Keratinocyte (primary cell): Measurements from ENCODE around the gene ACTL6A.

Source experiments
- EZH2 ChIP-seq: IDR thresholded peaks from one replicate; pipeline ENCODE4 v1.6.1; 2012; ENCODE audit warnings: inconsistent platforms, mild to moderate bottlenecking, low read length, moderate library complexity
- TF ChIP-seq, protein P1 (sequence below), 3 experiments: IDR thresholded peaks in 1 of 3; conservative IDR thresholded peaks in 1 of 3; optimal IDR thresholded peaks in 1 of 3; 2 replicates in 2 of 3; 3 replicates in 1 of 3; pipeline versions ENCODE3 to v1.5.1; 2011; ENCODE audit warnings: low read length in 3 of 3, mild to moderate bottlenecking in 3 of 3, moderate library complexity in 2 of 3, control low read depth in 1 of 3, inconsistent platforms in 1 of 3; ENCODE audit not compliant: insufficient read depth in 2 of 3; ENCODE audit errors: extremely low read depth in 1 of 3

DNA sequence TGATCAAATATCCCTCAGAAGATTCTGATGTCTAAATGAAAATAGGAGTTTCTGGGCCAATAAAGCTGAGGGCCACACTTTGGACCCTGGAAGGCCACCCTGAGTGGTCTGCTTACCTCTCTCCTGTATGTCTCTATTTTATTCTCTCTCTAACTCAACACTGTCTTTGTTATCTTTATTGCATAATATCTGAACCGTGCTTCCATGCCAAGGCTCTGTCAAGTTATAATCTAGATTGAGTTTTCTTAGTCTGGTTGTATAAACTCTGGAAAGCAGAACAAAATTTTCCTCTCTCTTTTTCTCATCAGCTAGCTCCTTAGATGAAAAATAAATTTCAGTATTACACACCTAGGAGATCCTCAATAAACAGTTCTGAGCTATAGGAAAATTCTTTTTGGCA lies 36.2 kb upstream of the ACTL6A start:
- TF ChIP-seq, protein P1, sequence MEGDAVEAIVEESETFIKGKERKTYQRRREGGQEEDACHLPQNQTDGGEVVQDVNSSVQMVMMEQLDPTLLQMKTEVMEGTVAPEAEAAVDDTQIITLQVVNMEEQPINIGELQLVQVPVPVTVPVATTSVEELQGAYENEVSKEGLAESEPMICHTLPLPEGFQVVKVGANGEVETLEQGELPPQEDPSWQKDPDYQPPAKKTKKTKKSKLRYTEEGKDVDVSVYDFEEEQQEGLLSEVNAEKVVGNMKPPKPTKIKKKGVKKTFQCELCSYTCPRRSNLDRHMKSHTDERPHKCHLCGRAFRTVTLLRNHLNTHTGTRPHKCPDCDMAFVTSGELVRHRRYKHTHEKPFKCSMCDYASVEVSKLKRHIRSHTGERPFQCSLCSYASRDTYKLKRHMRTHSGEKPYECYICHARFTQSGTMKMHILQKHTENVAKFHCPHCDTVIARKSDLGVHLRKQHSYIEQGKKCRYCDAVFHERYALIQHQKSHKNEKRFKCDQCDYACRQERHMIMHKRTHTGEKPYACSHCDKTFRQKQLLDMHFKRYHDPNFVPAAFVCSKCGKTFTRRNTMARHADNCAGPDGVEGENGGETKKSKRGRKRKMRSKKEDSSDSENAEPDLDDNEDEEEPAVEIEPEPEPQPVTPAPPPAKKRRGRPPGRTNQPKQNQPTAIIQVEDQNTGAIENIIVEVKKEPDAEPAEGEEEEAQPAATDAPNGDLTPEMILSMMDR (optimal IDR thresholded peaks at IDR 0.05 in 1 of 3, IDR thresholded peaks at IDR 0.05 in 1 of 3, conservative IDR thresholded peaks at IDR 0.05 in 1 of 3; ENCODE audit: extremely low read depth in 1 of 3, insufficient read depth in 2 of 3, low read length in 3 of 3), result no peak
- TF ChIP-seq EZH2, result no peak
